ENCODE data around the gene ICA1.

ICA1 gene

GRCh38 chr7:8296362-8296659 is 34.3 kb upstream of the ICA1 start:
- no peak for TF ChIP-seq CTCF (IDR thresholded peaks at IDR 0.05; ENCODE audit: low read depth, low read length)
- no peak for DNase-seq (ENCODE audit: low read depth, low spot score)
- no peak overlapping the region for H3K4me3 ChIP-seq (ENCODE audit: low read depth, low read length)
- in situ Hi-C loops (cut with HindIII; ENCODE audit: low sequenced_read_pairs), result no loop called here

GRCh38 chr7:8295638-8296361 is 33.8 kb upstream of the ICA1 start:
- in situ Hi-C loops (cut with HindIII; ENCODE audit: low sequenced_read_pairs), result no loop called here
- TF ChIP-seq CTCF (IDR thresholded peaks at IDR 0.05; ENCODE audit: low read depth, low read length), result peak; percentile 70
- no peak overlapping the region for H3K4me3 ChIP-seq (ENCODE audit: low read depth, low read length)
- peak; percentile 85 for DNase-seq (ENCODE audit: low read depth, low spot score)

- no peak overlapping the region for H3K4me3 ChIP-seq (ENCODE audit: low read depth, low read length)
- no peak for TF ChIP-seq CTCF (IDR thresholded peaks at IDR 0.05; ENCODE audit: low read depth, low read length)
- DNase-seq (ENCODE audit: low read depth, low spot score), result no peak
- in situ Hi-C loops (cut with HindIII; ENCODE audit: low sequenced_read_pairs), result no loop called here
These were observed 29.6 kb upstream of the ICA1 start for GRCh38 chr7:8291397-8292141.

- no peak overlapping the region for H3K4me3 ChIP-seq (ENCODE audit: low read depth, low read length)
- no peak for TF ChIP-seq CTCF (IDR thresholded peaks at IDR 0.05; ENCODE audit: low read depth, low read length)
- in situ Hi-C loops (cut with HindIII; ENCODE audit: low sequenced_read_pairs), result no loop called here
- no peak for DNase-seq (ENCODE audit: low read depth, low spot score)
These were observed 28.8 kb upstream of the ICA1 start for GRCh38 chr7:8290645-8291308.

- no peak for TF ChIP-seq CTCF (IDR thresholded peaks at IDR 0.05; ENCODE audit: low read depth, low read length)
- in situ Hi-C loops (cut with HindIII; ENCODE audit: low sequenced_read_pairs), result no loop called here
- H3K4me3 ChIP-seq (ENCODE audit: low read depth, low read length), result no peak overlapping the region
- DNase-seq (ENCODE audit: low read depth, low spot score), result no peak
These were observed 24.2 kb upstream of the ICA1 start for GRCh38 chr7:8286118-8286517.

GRCh38 chr7:8285155-8285554 is 23.2 kb upstream of the ICA1 start:
- no peak overlapping the region for H3K4me3 ChIP-seq (ENCODE audit: low read depth, low read length)
- in situ Hi-C loops (cut with HindIII; ENCODE audit: low sequenced_read_pairs), result no loop called here
- DNase-seq (ENCODE audit: low read depth, low spot score), result no peak
- TF ChIP-seq CTCF (IDR thresholded peaks at IDR 0.05; ENCODE audit: low read depth, low read length), result no peak

Measured in astrocyte of the spinal cord (primary cell).